RWPE2 (cell line): Measurements from ENCODE around the gene RCOR1.

Experiments used
- ATAC-seq: fragments of 200-7000 bp; cut with Tn5 transposase; 3 replicates; pipeline ENCODE4 v1.9.1; 2021; ENCODE audit warnings: low read depth
- DNase-seq: peaks from one replicate; pipeline ENCODE4 v3.0.0-alpha.2; 2020; ENCODE audit warnings: low spot score
- H3K27ac ChIP-seq: fragments of 450-650 bp; 2 replicates; pipeline ENCODE4 v1.5.1; 2017; ENCODE audit warnings: mild to moderate bottlenecking; ENCODE audit not compliant: poor library complexity, severe bottlenecking
- H3K27me3 ChIP-seq: fragments of 250-450 bp; sonication (Bioruptor Pico); 2 replicates; pipeline ENCODE4 v1.5.1; 2021; ENCODE audit warnings: mild to moderate bottlenecking, moderate library complexity; ENCODE audit not compliant: insufficient read depth, poor library complexity, severe bottlenecking
- H3K36me3 ChIP-seq: fragments of 250-450 bp; sonication (Bioruptor Pico); 2 replicates; pipeline ENCODE4 v1.5.1; 2020; ENCODE audit warnings: low read depth, mild to moderate bottlenecking, moderate library complexity
- H3K4me1 ChIP-seq: fragments of 250-450 bp; sonication (Bioruptor Pico); 2 replicates; pipeline ENCODE4 v1.5.1; 2021; ENCODE audit warnings: mild to moderate bottlenecking, moderate library complexity; ENCODE audit not compliant: insufficient read depth, poor library complexity, severe bottlenecking
- H3K4me3 ChIP-seq: fragments of 250-450 bp; sonication (Bioruptor Pico); 2 replicates; pipeline ENCODE4 v1.5.1; 2021; ENCODE audit warnings: mild to moderate bottlenecking, moderate library complexity; ENCODE audit not compliant: severe bottlenecking
- H3K9me3 ChIP-seq: fragments of 250-450 bp; sonication (Bioruptor Pico); 2 replicates; pipeline ENCODE4 v1.5.1; 2021; ENCODE audit warnings: mild to moderate bottlenecking, moderate library complexity; ENCODE audit not compliant: severe bottlenecking
- TF ChIP-seq, protein P1 (sequence below): fragments of 450-650 bp; IDR thresholded peaks from one replicate; pipeline ENCODE4 v1.5.1; 2017; ENCODE audit warnings: mild to moderate bottlenecking, moderate library complexity; ENCODE audit not compliant: poor library complexity, severe bottlenecking

RCOR1 gene

DNA sequence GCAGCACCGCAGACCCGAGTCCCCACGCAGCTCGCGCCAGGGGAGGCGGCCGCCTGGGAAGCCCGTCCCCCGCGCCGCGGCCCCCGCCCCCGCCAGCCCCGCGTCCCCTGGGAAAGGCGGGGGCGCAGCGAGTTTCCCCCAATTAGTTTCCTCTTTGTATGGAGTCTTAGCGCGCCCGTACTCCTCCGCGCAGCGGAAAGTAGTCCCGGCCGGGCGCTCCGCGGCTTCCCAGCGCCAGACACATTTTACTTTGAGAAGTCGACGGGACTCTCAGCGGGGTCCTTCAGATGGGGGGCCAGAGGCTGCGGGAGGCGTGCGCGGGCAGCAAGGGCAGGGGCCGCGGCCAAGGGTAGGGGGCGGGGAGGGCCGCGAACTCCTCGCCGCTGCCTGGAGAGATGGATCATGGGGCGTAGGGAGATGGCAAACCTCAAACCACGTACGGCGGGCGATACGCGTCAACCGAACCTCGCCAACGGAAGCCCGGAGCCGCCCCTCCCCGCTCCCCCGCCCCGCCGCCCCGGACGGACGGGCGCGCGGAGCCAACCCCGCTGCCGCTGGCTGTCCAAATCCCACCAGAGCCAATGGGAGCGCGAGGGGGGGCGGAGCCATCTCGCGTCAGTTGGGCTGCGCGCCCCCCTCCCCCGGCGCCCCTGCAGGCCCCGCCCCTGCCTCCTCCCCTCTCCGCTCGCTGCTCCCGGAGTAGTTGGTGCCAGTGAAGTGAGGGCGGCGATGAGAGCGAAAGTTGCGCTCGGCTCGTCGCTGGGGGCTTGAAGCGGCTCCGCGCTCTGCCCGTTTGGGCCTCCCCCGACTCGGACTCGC, at the start of gene RCOR1:
Gene RCOR1 (plus strand): TSS at position 706 of the 819 bp plus-strand sequence. CDS start 238 bp downstream, outside the sequence.
- ATAC-seq (peak; percentile 83), DNase-seq (peak; percentile 98)
- peaks cover 25% of the 10 kb centered on the region for H3K36me3 ChIP-seq
- no peaks in the 10 kb centered on the region for H3K9me3 ChIP-seq
- peaks cover 16% of the 10 kb centered on the region for H3K4me1 ChIP-seq
- peak within 1 kb of the TSS; percentile 99 for H3K4me3 ChIP-seq
- TF ChIP-seq, protein P1, sequence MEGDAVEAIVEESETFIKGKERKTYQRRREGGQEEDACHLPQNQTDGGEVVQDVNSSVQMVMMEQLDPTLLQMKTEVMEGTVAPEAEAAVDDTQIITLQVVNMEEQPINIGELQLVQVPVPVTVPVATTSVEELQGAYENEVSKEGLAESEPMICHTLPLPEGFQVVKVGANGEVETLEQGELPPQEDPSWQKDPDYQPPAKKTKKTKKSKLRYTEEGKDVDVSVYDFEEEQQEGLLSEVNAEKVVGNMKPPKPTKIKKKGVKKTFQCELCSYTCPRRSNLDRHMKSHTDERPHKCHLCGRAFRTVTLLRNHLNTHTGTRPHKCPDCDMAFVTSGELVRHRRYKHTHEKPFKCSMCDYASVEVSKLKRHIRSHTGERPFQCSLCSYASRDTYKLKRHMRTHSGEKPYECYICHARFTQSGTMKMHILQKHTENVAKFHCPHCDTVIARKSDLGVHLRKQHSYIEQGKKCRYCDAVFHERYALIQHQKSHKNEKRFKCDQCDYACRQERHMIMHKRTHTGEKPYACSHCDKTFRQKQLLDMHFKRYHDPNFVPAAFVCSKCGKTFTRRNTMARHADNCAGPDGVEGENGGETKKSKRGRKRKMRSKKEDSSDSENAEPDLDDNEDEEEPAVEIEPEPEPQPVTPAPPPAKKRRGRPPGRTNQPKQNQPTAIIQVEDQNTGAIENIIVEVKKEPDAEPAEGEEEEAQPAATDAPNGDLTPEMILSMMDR: no peak
- peak within 1 kb of the TSS; percentile 92 for H3K27ac ChIP-seq
- H3K27me3 ChIP-seq: no peaks in the 10 kb centered on the region

GRCh38 chr14:102544046-102544746, 48.3 kb upstream of the RCOR1 start:
- no peaks in the 10 kb centered on the region for H3K36me3 ChIP-seq
- no peak for DNase-seq
- H3K27ac ChIP-seq: no peak overlapping the region
- TF ChIP-seq, protein P1: no peak
- no peak overlapping the region for H3K4me3 ChIP-seq
- ATAC-seq: no peak
- peaks cover 4% of the 10 kb centered on the region for H3K27me3 ChIP-seq
- H3K4me1 ChIP-seq: peaks cover 15% of the 10 kb centered on the region
- no peaks in the 10 kb centered on the region for H3K9me3 ChIP-seq

- Histone ChIP-seq H3K27ac (no peak overlapping the region), H3K4me3 (no peak overlapping the region), H3K9me3 (no peaks in the 10 kb centered on the region), H3K27me3 (peaks cover 4% of the 10 kb centered on the region), H3K36me3 (no peaks in the 10 kb centered on the region), H3K4me1 (peaks cover 10% of the 10 kb centered on the region)
- ATAC-seq (0 out of 3 replicates have a peak, but pooled peaks have one; percentile 10), DNase-seq (peak; percentile 73)
- TF ChIP-seq, protein P1: no peak
Measured at GRCh38 chr14:102544747-102545460, 47.5 kb upstream of the RCOR1 start.

DNA sequence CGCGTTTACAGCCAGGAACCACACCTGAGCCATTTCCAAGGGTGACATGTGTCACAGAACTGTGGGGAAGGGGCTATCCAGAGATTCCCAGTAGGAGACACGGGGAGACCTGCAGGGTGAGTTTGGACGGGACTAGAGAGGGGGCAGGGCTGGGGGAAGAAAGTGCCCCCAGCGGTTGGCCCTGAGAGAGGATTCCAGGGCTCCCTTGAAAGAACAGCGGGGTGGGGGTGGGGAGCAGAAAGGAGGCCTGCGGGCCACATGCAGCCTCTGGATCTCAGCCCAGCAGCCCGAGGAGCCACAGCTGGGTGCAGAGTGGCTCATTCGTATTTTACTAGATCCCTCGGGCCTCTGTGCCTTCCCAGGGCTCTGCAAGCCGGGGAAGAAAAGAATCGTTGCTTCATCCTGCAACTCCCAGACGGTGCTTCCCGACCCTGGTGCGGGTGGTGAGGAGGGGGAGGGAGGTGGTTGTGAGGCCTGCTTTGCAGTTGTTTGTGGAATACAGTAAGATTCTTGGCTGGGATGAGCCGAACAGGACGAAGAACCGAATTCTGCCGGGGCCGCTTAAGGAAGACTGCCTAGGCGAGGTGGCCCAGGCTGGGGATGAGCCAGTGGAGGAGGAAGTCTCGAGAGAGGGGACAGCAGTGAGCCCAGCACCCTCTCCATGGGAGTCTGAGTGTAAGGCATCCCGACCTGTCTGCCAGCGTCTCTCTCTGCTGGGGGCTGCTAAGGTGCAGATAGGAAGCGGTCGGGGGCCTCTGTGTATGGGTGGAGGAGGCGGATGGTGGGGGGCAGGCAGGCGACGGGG, 46.8 kb upstream of the RCOR1 start:
- no peaks in the 10 kb centered on the region for H3K36me3 ChIP-seq
- DNase-seq (no peak), ATAC-seq (no peak)
- peaks cover 4% of the 10 kb centered on the region for H3K4me1 ChIP-seq
- no peaks in the 10 kb centered on the region for H3K9me3 ChIP-seq
- TF ChIP-seq, protein P1: no peak
- no peak overlapping the region for H3K27ac ChIP-seq
- peaks cover 4% of the 10 kb centered on the region for H3K27me3 ChIP-seq
- no peak overlapping the region for H3K4me3 ChIP-seq
